ENCODE results near the gene RSBN1L. TPM values are rescaled to one million over a fixed set of nuclear protein-coding genes. Genes with fewer than 3 reads are reported as not detected.

The RSBN1L gene
- total RNA-seq, 1 donor from 2014 or later: 17.2 TPM

- no peak for DNase-seq (ENCODE audit: low spot score)
- TF ChIP-seq, protein P1, sequence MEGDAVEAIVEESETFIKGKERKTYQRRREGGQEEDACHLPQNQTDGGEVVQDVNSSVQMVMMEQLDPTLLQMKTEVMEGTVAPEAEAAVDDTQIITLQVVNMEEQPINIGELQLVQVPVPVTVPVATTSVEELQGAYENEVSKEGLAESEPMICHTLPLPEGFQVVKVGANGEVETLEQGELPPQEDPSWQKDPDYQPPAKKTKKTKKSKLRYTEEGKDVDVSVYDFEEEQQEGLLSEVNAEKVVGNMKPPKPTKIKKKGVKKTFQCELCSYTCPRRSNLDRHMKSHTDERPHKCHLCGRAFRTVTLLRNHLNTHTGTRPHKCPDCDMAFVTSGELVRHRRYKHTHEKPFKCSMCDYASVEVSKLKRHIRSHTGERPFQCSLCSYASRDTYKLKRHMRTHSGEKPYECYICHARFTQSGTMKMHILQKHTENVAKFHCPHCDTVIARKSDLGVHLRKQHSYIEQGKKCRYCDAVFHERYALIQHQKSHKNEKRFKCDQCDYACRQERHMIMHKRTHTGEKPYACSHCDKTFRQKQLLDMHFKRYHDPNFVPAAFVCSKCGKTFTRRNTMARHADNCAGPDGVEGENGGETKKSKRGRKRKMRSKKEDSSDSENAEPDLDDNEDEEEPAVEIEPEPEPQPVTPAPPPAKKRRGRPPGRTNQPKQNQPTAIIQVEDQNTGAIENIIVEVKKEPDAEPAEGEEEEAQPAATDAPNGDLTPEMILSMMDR (IDR thresholded peaks at IDR 0.05; ENCODE audit: unreplicated experiment): no peak
- Mint-ChIP-seq H3K4me3 (ENCODE audit: unreplicated experiment) (no peak overlapping the region), H3K36me3 (ENCODE audit: low read depth, unreplicated experiment) (peaks cover 24% of the 10 kb centered on the region), H3K4me1 (ENCODE audit: unreplicated experiment) (peaks cover 13% of the 10 kb centered on the region), H3K27me3 (ENCODE audit: unreplicated experiment) (peaks cover 2% of the 10 kb centered on the region), H3K27ac (ENCODE audit: unreplicated experiment) (no peak overlapping the region), H3K9me3 (ENCODE audit: unreplicated experiment) (no peaks in the 10 kb centered on the region)
Observed at GRCh38 chr7:77788327-77788902, 92.2 kb downstream of the RSBN1L start.

GRCh38 chr7:77791336-77791735, 95.1 kb downstream of the RSBN1L start:
- TF ChIP-seq, protein P1 (IDR thresholded peaks at IDR 0.05; ENCODE audit: unreplicated experiment): no peak
- DNase-seq (ENCODE audit: low spot score): no peak
- H3K4me3 Mint-ChIP-seq (ENCODE audit: unreplicated experiment): no peak overlapping the region
- peaks cover 6% of the 10 kb centered on the region for H3K36me3 Mint-ChIP-seq (ENCODE audit: low read depth, unreplicated experiment)
- peaks cover 2% of the 10 kb centered on the region for H3K27me3 Mint-ChIP-seq (ENCODE audit: unreplicated experiment)
- H3K9me3 Mint-ChIP-seq (ENCODE audit: unreplicated experiment): no peaks in the 10 kb centered on the region
- H3K4me1 Mint-ChIP-seq (ENCODE audit: unreplicated experiment): peaks cover 14% of the 10 kb centered on the region
- H3K27ac Mint-ChIP-seq (ENCODE audit: unreplicated experiment): no peak overlapping the region

GRCh38 chr7:77791956-77792355, 95.7 kb downstream of the RSBN1L start:
- Mint-ChIP-seq H3K27me3 (ENCODE audit: unreplicated experiment) (peaks cover 2% of the 10 kb centered on the region), H3K27ac (ENCODE audit: unreplicated experiment) (no peak overlapping the region), H3K4me1 (ENCODE audit: unreplicated experiment) (peaks cover 17% of the 10 kb centered on the region), H3K4me3 (ENCODE audit: unreplicated experiment) (no peak overlapping the region), H3K36me3 (ENCODE audit: low read depth, unreplicated experiment) (peaks cover 6% of the 10 kb centered on the region), H3K9me3 (ENCODE audit: unreplicated experiment) (no peaks in the 10 kb centered on the region)
- no peak for DNase-seq (ENCODE audit: low spot score)
- TF ChIP-seq, protein P1 (IDR thresholded peaks at IDR 0.05; ENCODE audit: unreplicated experiment): no peak

GRCh38 chr7:77794000-77794399, 97.7 kb downstream of the RSBN1L start:
- TF ChIP-seq, protein P1 (IDR thresholded peaks at IDR 0.05; ENCODE audit: unreplicated experiment): no peak
- no peaks in the 10 kb centered on the region for H3K9me3 Mint-ChIP-seq (ENCODE audit: unreplicated experiment)
- peaks cover 31% of the 10 kb centered on the region for H3K4me1 Mint-ChIP-seq (ENCODE audit: unreplicated experiment)
- peaks cover under 1% of the 10 kb centered on the region for H3K36me3 Mint-ChIP-seq (ENCODE audit: low read depth, unreplicated experiment)
- H3K4me3 Mint-ChIP-seq (ENCODE audit: unreplicated experiment): no peak overlapping the region
- no peak for DNase-seq (ENCODE audit: low spot score)
- H3K27ac Mint-ChIP-seq (ENCODE audit: unreplicated experiment): no peak overlapping the region
- H3K27me3 Mint-ChIP-seq (ENCODE audit: unreplicated experiment): no peaks in the 10 kb centered on the region

GRCh38 chr7:77796109-77796508, 99.8 kb downstream of the RSBN1L start:
- no peaks in the 10 kb centered on the region for H3K9me3 Mint-ChIP-seq (ENCODE audit: unreplicated experiment)
- H3K36me3 Mint-ChIP-seq (ENCODE audit: low read depth, unreplicated experiment): no peaks in the 10 kb centered on the region
- H3K27me3 Mint-ChIP-seq (ENCODE audit: unreplicated experiment): peaks cover 1% of the 10 kb centered on the region
- TF ChIP-seq, protein P1 (IDR thresholded peaks at IDR 0.05; ENCODE audit: unreplicated experiment): no peak
- peaks cover 37% of the 10 kb centered on the region for H3K4me1 Mint-ChIP-seq (ENCODE audit: unreplicated experiment)
- H3K4me3 Mint-ChIP-seq (ENCODE audit: unreplicated experiment): peak overlapping the region; percentile 62
- H3K27ac Mint-ChIP-seq (ENCODE audit: unreplicated experiment): no peak overlapping the region
- DNase-seq (ENCODE audit: low spot score): no peak

Measured in endothelial cell (in vitro differentiated cells).